Activated naive CD8-positive, alpha-beta T cell (primary cell): ENCODE data around the gene FUT8.

Experiments
- H3K27ac Mint-ChIP-seq: one replicate; pipeline ENCODE4 v1.8.0; 2021; ENCODE audit warnings: mixed read lengths
- H3K27me3 Mint-ChIP-seq: one replicate; pipeline ENCODE4 v1.8.0; 2021; ENCODE audit warnings: mixed read lengths
- H3K36me3 Mint-ChIP-seq: one replicate; pipeline ENCODE4 v1.8.0; 2021; ENCODE audit warnings: mixed read lengths
- H3K4me1 Mint-ChIP-seq: one replicate; pipeline ENCODE4 v1.8.0; 2021; ENCODE audit warnings: low read depth, mixed read lengths
- H3K4me3 Mint-ChIP-seq: one replicate; pipeline ENCODE4 v1.8.0; 2021; ENCODE audit warnings: mild to moderate bottlenecking, mixed read lengths
- H3K9me3 Mint-ChIP-seq: one replicate; pipeline ENCODE4 v1.8.0; 2021; ENCODE audit warnings: low read depth, mixed read lengths

Gene FUT8

GRCh38 chr14:65756880-65757279 is 344.4 kb downstream of the FUT8 start:
- no peaks in the 10 kb centered on the region for H3K9me3 Mint-ChIP-seq
- no peaks in the 10 kb centered on the region for H3K4me1 Mint-ChIP-seq
- peaks cover 3% of the 10 kb centered on the region for H3K36me3 Mint-ChIP-seq
- H3K27ac Mint-ChIP-seq: no peak overlapping the region
- no peak overlapping the region for H3K4me3 Mint-ChIP-seq
- no peaks in the 10 kb centered on the region for H3K27me3 Mint-ChIP-seq

- Mint-ChIP-seq H3K9me3 (no peaks in the 10 kb centered on the region), H3K27me3 (peaks cover 1% of the 10 kb centered on the region), H3K4me1 (no peaks in the 10 kb centered on the region), H3K27ac (no peak overlapping the region), H3K36me3 (peaks cover 13% of the 10 kb centered on the region), H3K4me3 (no peak overlapping the region)
These were observed 356.6 kb downstream of the FUT8 start for GRCh38 chr14:65769151-65769550.

GRCh38 chr14:65770681-65771080 is 358.2 kb downstream of the FUT8 start:
- H3K27me3 Mint-ChIP-seq: peaks cover 1% of the 10 kb centered on the region
- peaks cover 13% of the 10 kb centered on the region for H3K36me3 Mint-ChIP-seq
- no peak overlapping the region for H3K27ac Mint-ChIP-seq
- no peaks in the 10 kb centered on the region for H3K9me3 Mint-ChIP-seq
- no peaks in the 10 kb centered on the region for H3K4me1 Mint-ChIP-seq
- no peak overlapping the region for H3K4me3 Mint-ChIP-seq

- Mint-ChIP-seq H3K36me3 (peaks cover 13% of the 10 kb centered on the region), H3K4me1 (no peaks in the 10 kb centered on the region), H3K27ac (no peak overlapping the region), H3K4me3 (no peak overlapping the region), H3K9me3 (no peaks in the 10 kb centered on the region), H3K27me3 (peaks cover 1% of the 10 kb centered on the region)
These were observed 358.7 kb downstream of the FUT8 start for GRCh38 chr14:65771271-65771670.

GRCh38 chr14:65772466-65772865 is 359.9 kb downstream of the FUT8 start:
- Mint-ChIP-seq H3K4me3 (no peak overlapping the region), H3K36me3 (peaks cover 13% of the 10 kb centered on the region), H3K4me1 (no peaks in the 10 kb centered on the region), H3K27ac (no peak overlapping the region), H3K9me3 (no peaks in the 10 kb centered on the region), H3K27me3 (peaks cover 1% of the 10 kb centered on the region)

GRCh38 chr14:65772921-65773574 is 360.5 kb downstream of the FUT8 start:
- peaks cover 12% of the 10 kb centered on the region for H3K36me3 Mint-ChIP-seq
- no peaks in the 10 kb centered on the region for H3K4me1 Mint-ChIP-seq
- H3K9me3 Mint-ChIP-seq: no peaks in the 10 kb centered on the region
- no peak overlapping the region for H3K27ac Mint-ChIP-seq
- peaks cover 1% of the 10 kb centered on the region for H3K27me3 Mint-ChIP-seq
- no peak overlapping the region for H3K4me3 Mint-ChIP-seq

GRCh38 chr14:65774041-65774440 is 361.5 kb downstream of the FUT8 start:
- H3K36me3 Mint-ChIP-seq: peaks cover 7% of the 10 kb centered on the region
- no peak overlapping the region for H3K27ac Mint-ChIP-seq
- H3K9me3 Mint-ChIP-seq: no peaks in the 10 kb centered on the region
- no peaks in the 10 kb centered on the region for H3K4me1 Mint-ChIP-seq
- no peak overlapping the region for H3K4me3 Mint-ChIP-seq
- H3K27me3 Mint-ChIP-seq: no peaks in the 10 kb centered on the region

- no peak overlapping the region for H3K27ac Mint-ChIP-seq
- H3K4me3 Mint-ChIP-seq: no peak overlapping the region
- peaks cover 5% of the 10 kb centered on the region for H3K36me3 Mint-ChIP-seq
- no peaks in the 10 kb centered on the region for H3K9me3 Mint-ChIP-seq
- no peaks in the 10 kb centered on the region for H3K27me3 Mint-ChIP-seq
- no peaks in the 10 kb centered on the region for H3K4me1 Mint-ChIP-seq
These were observed 363.8 kb downstream of the FUT8 start for GRCh38 chr14:65776193-65776852.

GRCh38 chr14:65780566-65780965 is 368.0 kb downstream of the FUT8 start:
- Mint-ChIP-seq H3K27me3 (no peaks in the 10 kb centered on the region), H3K4me3 (no peak overlapping the region)

GRCh38 chr14:65783101-65783500 is 370.6 kb downstream of the FUT8 start:
- no peaks in the 10 kb centered on the region for H3K4me1 Mint-ChIP-seq
- no peak overlapping the region for H3K4me3 Mint-ChIP-seq
- H3K9me3 Mint-ChIP-seq: no peaks in the 10 kb centered on the region
- peaks cover 4% of the 10 kb centered on the region for H3K36me3 Mint-ChIP-seq
- no peak overlapping the region for H3K27ac Mint-ChIP-seq
- peaks cover 1% of the 10 kb centered on the region for H3K27me3 Mint-ChIP-seq

More at GRCh38 chr14:65780566-65780965, 368.0 kb downstream of the FUT8 start:
- Mint-ChIP-seq H3K27ac (no peak overlapping the region), H3K36me3 (peaks cover 4% of the 10 kb centered on the region), H3K9me3 (no peaks in the 10 kb centered on the region), H3K4me1 (no peaks in the 10 kb centered on the region)

GRCh38 chr14:65783576-65783975 is 371.0 kb downstream of the FUT8 start:
- no peak overlapping the region for H3K4me3 Mint-ChIP-seq
- H3K27me3 Mint-ChIP-seq: peaks cover 1% of the 10 kb centered on the region
- H3K9me3 Mint-ChIP-seq: no peaks in the 10 kb centered on the region
- H3K4me1 Mint-ChIP-seq: no peaks in the 10 kb centered on the region
- H3K36me3 Mint-ChIP-seq: peaks cover 2% of the 10 kb centered on the region
- no peak overlapping the region for H3K27ac Mint-ChIP-seq

GRCh38 chr14:65784574-65784973 is 372.0 kb downstream of the FUT8 start:
- Mint-ChIP-seq H3K36me3 (peaks cover 2% of the 10 kb centered on the region), H3K27me3 (peaks cover 5% of the 10 kb centered on the region), H3K4me3 (no peak overlapping the region), H3K27ac (no peak overlapping the region), H3K9me3 (no peaks in the 10 kb centered on the region), H3K4me1 (no peaks in the 10 kb centered on the region)

- Mint-ChIP-seq H3K4me3 (no peak overlapping the region), H3K36me3 (peaks cover 2% of the 10 kb centered on the region), H3K9me3 (no peaks in the 10 kb centered on the region), H3K4me1 (no peaks in the 10 kb centered on the region), H3K27ac (no peak overlapping the region), H3K27me3 (peaks cover 5% of the 10 kb centered on the region)
These were observed 374.9 kb downstream of the FUT8 start for GRCh38 chr14:65787461-65787860.

- Mint-ChIP-seq H3K4me3 (no peak overlapping the region), H3K27ac (no peak overlapping the region), H3K9me3 (no peaks in the 10 kb centered on the region), H3K36me3 (peaks cover 1% of the 10 kb centered on the region), H3K27me3 (peaks cover 5% of the 10 kb centered on the region), H3K4me1 (no peaks in the 10 kb centered on the region)
These were observed 376.3 kb downstream of the FUT8 start for GRCh38 chr14:65788876-65789275.

GRCh38 chr14:65789363-65789762 is 376.8 kb downstream of the FUT8 start:
- no peak overlapping the region for H3K27ac Mint-ChIP-seq
- no peaks in the 10 kb centered on the region for H3K36me3 Mint-ChIP-seq
- H3K9me3 Mint-ChIP-seq: no peaks in the 10 kb centered on the region
- H3K4me3 Mint-ChIP-seq: no peak overlapping the region
- H3K4me1 Mint-ChIP-seq: no peaks in the 10 kb centered on the region
- peaks cover 5% of the 10 kb centered on the region for H3K27me3 Mint-ChIP-seq
